Measurements from ENCODE around the gene ATG14.
"Not testable (repeated sequence)": the region's sequence is repeated elsewhere in the genome, so short reads cannot be mapped to it uniquely, and the experiment has no call there.

The ATG14 gene

DNA sequence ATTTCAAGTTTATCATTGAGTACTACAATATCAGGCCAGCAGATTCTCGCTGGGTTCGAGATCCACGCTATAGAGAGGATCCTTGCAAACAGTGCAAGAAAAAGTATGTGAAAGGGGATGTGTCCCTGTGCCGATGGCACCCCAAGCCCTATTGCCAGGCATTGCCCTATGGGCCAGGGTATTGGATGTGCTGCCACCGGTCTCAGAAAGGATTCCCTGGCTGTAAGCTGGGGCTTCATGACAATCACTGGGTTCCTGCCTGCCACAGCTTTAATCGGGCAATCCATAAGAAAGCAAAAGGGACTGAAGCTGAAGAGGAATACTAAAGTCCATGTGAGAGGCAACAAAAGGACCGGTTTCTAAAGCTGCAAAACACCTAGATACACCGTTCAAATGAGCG lies 59.4 kb downstream of the ATG14 start:
- no peak overlapping the region for H3K4me3 ChIP-seq (ENCODE audit: control insufficient read depth, low read depth, low read length)
- no peak for DNase-seq (ENCODE audit: low read depth)
- no peak for TF ChIP-seq CTCF (conservative IDR thresholded peaks at IDR 0.05; ENCODE audit: control insufficient read depth, insufficient read depth, low read depth, low read length)

DNA sequence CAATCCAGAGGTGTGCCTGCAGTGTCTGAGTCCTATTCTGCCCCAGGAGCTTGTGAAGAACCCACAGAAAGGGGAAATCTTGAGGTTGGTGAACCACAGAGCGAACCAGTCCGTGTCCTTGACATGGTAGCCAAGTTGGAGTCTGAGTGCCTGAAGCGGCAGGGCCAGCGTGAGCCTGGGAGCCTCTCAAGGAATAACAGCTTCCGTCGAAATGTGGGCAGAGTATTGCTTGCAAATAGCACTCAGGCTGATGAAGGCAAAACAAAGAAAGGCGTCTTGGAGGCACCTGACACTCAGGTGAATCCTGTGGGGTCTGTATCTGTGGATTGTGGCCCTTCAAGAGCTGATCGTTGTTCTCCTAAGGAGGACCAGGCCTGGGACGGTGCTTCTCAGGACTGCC lies 60.5 kb downstream of the ATG14 start:
- H3K4me3 ChIP-seq (ENCODE audit: control insufficient read depth, low read depth, low read length), result no peak overlapping the region
- TF ChIP-seq CTCF (conservative IDR thresholded peaks at IDR 0.05; ENCODE audit: control insufficient read depth, insufficient read depth, low read depth, low read length), result no peak
- DNase-seq (ENCODE audit: low read depth), result no peak

GRCh38 chr14:55350461-55350860 lies 61.2 kb downstream of the ATG14 start:
- DNase-seq (ENCODE audit: low read depth), result no peak
- no peak for TF ChIP-seq CTCF (conservative IDR thresholded peaks at IDR 0.05; ENCODE audit: control insufficient read depth, insufficient read depth, low read depth, low read length)
- no peak overlapping the region for H3K4me3 ChIP-seq (ENCODE audit: control insufficient read depth, low read depth, low read length)

- no peak for TF ChIP-seq CTCF (conservative IDR thresholded peaks at IDR 0.05; ENCODE audit: control insufficient read depth, insufficient read depth, low read depth, low read length)
- H3K4me3 ChIP-seq (ENCODE audit: control insufficient read depth, low read depth, low read length), result no peak overlapping the region
- DNase-seq (ENCODE audit: low read depth), result no peak
Measured at GRCh38 chr14:55349565-55349964, 62.1 kb downstream of the ATG14 start.

- no peak for DNase-seq (ENCODE audit: low read depth)
- no peak for TF ChIP-seq CTCF (conservative IDR thresholded peaks at IDR 0.05; ENCODE audit: control insufficient read depth, insufficient read depth, low read depth, low read length)
- H3K4me3 ChIP-seq (ENCODE audit: control insufficient read depth, low read depth, low read length), result no peak overlapping the region
Measured at GRCh38 chr14:55348766-55349453, 62.7 kb downstream of the ATG14 start.

DNA sequence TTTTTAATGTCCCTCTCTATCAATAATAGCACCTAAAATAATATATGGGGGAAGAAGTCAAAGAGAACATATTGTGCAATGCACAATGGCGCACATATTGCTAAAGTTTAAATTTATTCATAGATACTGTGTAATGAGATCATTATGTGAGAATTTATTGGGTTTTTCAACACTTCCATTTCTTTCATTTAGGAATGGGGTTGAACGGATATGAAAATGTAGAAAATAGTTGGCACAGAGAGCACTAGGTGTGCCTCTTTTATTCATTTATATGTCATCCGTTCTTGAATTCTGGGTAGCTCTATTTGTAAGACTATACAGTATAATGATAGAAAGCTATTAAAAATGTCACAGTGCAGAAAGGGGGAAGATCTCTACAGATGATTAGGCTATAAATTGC lies 63.9 kb downstream of the ATG14 start:
- no peak overlapping the region for H3K4me3 ChIP-seq (ENCODE audit: control insufficient read depth, low read depth, low read length)
- no peak for TF ChIP-seq CTCF (conservative IDR thresholded peaks at IDR 0.05; ENCODE audit: control insufficient read depth, insufficient read depth, low read depth, low read length)
- no peak for DNase-seq (ENCODE audit: low read depth)

DNA sequence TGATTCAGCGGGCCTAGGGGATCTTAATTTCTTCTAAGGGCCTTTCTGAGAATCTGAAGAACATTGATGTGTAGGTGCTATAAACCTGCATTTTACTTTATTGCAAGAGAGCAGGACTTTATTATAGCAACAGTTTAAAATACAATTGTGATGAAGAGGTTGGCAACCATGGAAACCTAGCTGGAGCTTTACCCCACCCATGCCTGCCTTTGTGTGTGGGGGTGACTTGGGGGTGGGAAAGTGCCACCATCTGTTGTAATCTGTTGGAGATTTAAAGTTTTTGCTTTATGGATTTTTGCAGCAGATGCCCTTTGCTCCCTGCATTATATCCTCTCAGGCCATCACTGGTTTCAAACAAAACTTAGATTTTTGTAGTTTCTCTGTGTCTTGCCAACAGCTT lies 64.6 kb downstream of the ATG14 start:
- no peak for TF ChIP-seq CTCF (conservative IDR thresholded peaks at IDR 0.05; ENCODE audit: control insufficient read depth, insufficient read depth, low read depth, low read length)
- no peak overlapping the region for H3K4me3 ChIP-seq (ENCODE audit: control insufficient read depth, low read depth, low read length)
- no peak for DNase-seq (ENCODE audit: low read depth)

- H3K4me3 ChIP-seq (ENCODE audit: control insufficient read depth, low read depth, low read length); DNase-seq (ENCODE audit: low read depth): not testable (repeated sequence)
Measured at GRCh38 chr14:55344582-55345163, 67.0 kb downstream of the ATG14 start.
